HL-60 (cell line): Measurements from ENCODE around the gene DNAJB8.

ENCODE experiments used
- DNase-seq, 2 experiments: peaks; one replicate each; pipeline ENCODE4 v3.0.0-alpha.2; 2010 to 2020; ENCODE audit warnings: low read depth in 1 of 2, low spot score in 1 of 2
- H3K27ac ChIP-seq: fragments of 250-450 bp; sonication (Bioruptor Pico); replicated peaks from 2 replicates; pipeline ENCODE4 v1.5.1; 2020; ENCODE audit warnings: mild to moderate bottlenecking, moderate library complexity
- H3K27me3 ChIP-seq: fragments of 250-450 bp; sonication (Bioruptor Pico); 2 replicates; pipeline ENCODE4 v1.5.1; 2021; ENCODE audit warnings: mild to moderate bottlenecking, moderate library complexity; ENCODE audit not compliant: insufficient read depth, poor library complexity, severe bottlenecking
- H3K4me3 ChIP-seq: replicated peaks from 2 replicates; pipeline ENCODE4 v1.5.1; 2011; ENCODE audit warnings: mild to moderate bottlenecking, control low read depth, low read length; ENCODE audit not compliant: insufficient read depth
- CTCF ChIP-seq: IDR thresholded peaks from one replicate; pipeline ENCODE4 v1.5.1; 2011; ENCODE audit warnings: low read length, control low read depth, inconsistent platforms; ENCODE audit not compliant: insufficient read depth
- GABPA ChIP-seq: IDR thresholded peaks from 2 replicates; pipeline ENCODE4 v1.6.1; 2012; ENCODE audit warnings: low read depth
- POLR2AphosphoS5 ChIP-seq: IDR thresholded peaks from 2 replicates; pipeline ENCODE4 v1.6.1; 2012; ENCODE audit warnings: low read depth
- REST ChIP-seq: IDR thresholded peaks from 2 replicates; pipeline ENCODE4 v1.6.1; 2012; ENCODE audit warnings: low read depth; ENCODE audit not compliant: insufficient replicate concordance
- SPI1 ChIP-seq: IDR thresholded peaks from 2 replicates; pipeline ENCODE4 v1.6.1; 2012; ENCODE audit warnings: low read depth, mild to moderate bottlenecking, borderline replicate concordance

Gene DNAJB8

GRCh38 chr3:128413003-128413370, 53.7 kb downstream of the DNAJB8 start:
- Histone ChIP-seq H3K27ac (no peak overlapping the region), H3K4me3 (no peak overlapping the region), H3K27me3 (no peaks in the 10 kb centered on the region)
- no peak for TF ChIP-seq POLR2AphosphoS5
- TF ChIP-seq SPI1, result no peak
- no peak for TF ChIP-seq CTCF
- no peak for TF ChIP-seq REST
- no peak for TF ChIP-seq GABPA
- DNase-seq, result no peak
